Body of pancreas (tissue), 4 donors: ENCODE results near the gene NSD2.

Experiments used
- CTCF ChIP-seq, 7 experiments: fragments of 450-650 bp in 4 of 7; fragments of 200-600 bp in 3 of 7; sonication (generic) in 3 of 7; IDR thresholded peaks; one replicate each; pipeline ENCODE4 v1.5.1; 2016 to 2019; ENCODE audit warnings: antibody characterized with exemption in 7 of 7
- POLR2A ChIP-seq, 3 donors: fragments of 450-650 bp; IDR thresholded peaks; one replicate each; pipeline ENCODE4 v1.6.1; 2016; ENCODE audit warnings: antibody characterized with exemption in 3 of 3, mild to moderate bottlenecking in 2 of 3

- TF ChIP-seq CTCF (IDR thresholded peaks at IDR 0.05) (no peak), POLR2A (IDR thresholded peaks at IDR 0.05) (no peak)
These were observed 48.3 kb upstream of the NSD2 start for GRCh38 chr4:1822568-1823544.
